Measurements from ENCODE around the gene DNAAF2. TPM values are rescaled to one million over a fixed set of nuclear protein-coding genes. Genes with fewer than 3 reads are reported as not detected.
A peak's percentile ranks its signal among the peaks of the same experiment; 100 is the strongest.
"Not testable (repeated sequence)": the region's sequence is repeated elsewhere in the genome, so short reads cannot be mapped to it uniquely, and the experiment has no call there.

The DNAAF2 gene
- total RNA-seq, 1 donor from 2014 or later = 7.3 TPM

- TF ChIP-seq CTCF (IDR thresholded peaks at IDR 0.05) = peak; percentile 0
- peak; percentile 73 for DNase-seq (ENCODE audit: extremely low spot score, unreplicated experiment)
- Mint-ChIP-seq H3K27me3 (ENCODE audit: unreplicated experiment) (no peaks in the 10 kb centered on the region), H3K9me3 (ENCODE audit: unreplicated experiment) (no peaks in the 10 kb centered on the region), H3K4me3 (ENCODE audit: unreplicated experiment) (peak overlapping the region; percentile 98), H3K27ac (ENCODE audit: unreplicated experiment) (peak overlapping the region; percentile 98), H3K4me1 (ENCODE audit: unreplicated experiment) (peaks cover 51% of the 10 kb centered on the region), H3K36me3 (ENCODE audit: unreplicated experiment) (peaks cover 23% of the 10 kb centered on the region)
These were observed 13.7 kb downstream of the DNAAF2 start for GRCh38 chr14:49621114-49621881.

GRCh38 chr14:49620182-49621113 lies 14.6 kb downstream of the DNAAF2 start, which contains the start of the genes MGAT2 and RPL36AL:
Gene MGAT2, plus strand, starts transcription at chr14:49620799. Its CDS starts 470 bp downstream, at chr14:49621269.
Gene RPL36AL, minus strand, starts transcription at chr14:49620626. Its CDS starts 1,522 bp downstream, at chr14:49619104.
- peak; percentile 51 for TF ChIP-seq CTCF (IDR thresholded peaks at IDR 0.05)
- no peaks in the 10 kb centered on the region for H3K9me3 Mint-ChIP-seq (ENCODE audit: unreplicated experiment)
- H3K27me3 Mint-ChIP-seq (ENCODE audit: unreplicated experiment) = no peaks in the 10 kb centered on the region
- DNase-seq (ENCODE audit: extremely low spot score, unreplicated experiment) = peak; percentile 99
- H3K4me3 Mint-ChIP-seq (ENCODE audit: unreplicated experiment) = peak within 1 kb of the TSS; percentile 98
- peak within 1 kb of the TSS; percentile 98 for H3K27ac Mint-ChIP-seq (ENCODE audit: unreplicated experiment)
- H3K36me3 Mint-ChIP-seq (ENCODE audit: unreplicated experiment) = peaks cover 20% of the 10 kb centered on the region
- H3K4me1 Mint-ChIP-seq (ENCODE audit: unreplicated experiment) = peaks cover 51% of the 10 kb centered on the region

GRCh38 chr14:49619730-49620129 lies 15.3 kb downstream of the DNAAF2 start:
- H3K36me3 Mint-ChIP-seq (ENCODE audit: unreplicated experiment) = peaks cover 17% of the 10 kb centered on the region
- H3K27ac Mint-ChIP-seq (ENCODE audit: unreplicated experiment) = peak overlapping the region; percentile 98
- no peaks in the 10 kb centered on the region for H3K9me3 Mint-ChIP-seq (ENCODE audit: unreplicated experiment)
- DNase-seq (ENCODE audit: extremely low spot score, unreplicated experiment) = no peak
- peak overlapping the region; percentile 98 for H3K4me3 Mint-ChIP-seq (ENCODE audit: unreplicated experiment)
- H3K4me1 Mint-ChIP-seq (ENCODE audit: unreplicated experiment) = peaks cover 48% of the 10 kb centered on the region
- no peak for TF ChIP-seq CTCF (IDR thresholded peaks at IDR 0.05)
- no peaks in the 10 kb centered on the region for H3K27me3 Mint-ChIP-seq (ENCODE audit: unreplicated experiment)

GRCh38 chr14:49619273-49619672 lies 15.8 kb downstream of the DNAAF2 start:
- peak overlapping the region; percentile 98 for H3K4me3 Mint-ChIP-seq (ENCODE audit: unreplicated experiment)
- peak; percentile 48 for DNase-seq (ENCODE audit: extremely low spot score, unreplicated experiment)
- H3K9me3 Mint-ChIP-seq (ENCODE audit: unreplicated experiment); H3K27me3 Mint-ChIP-seq (ENCODE audit: unreplicated experiment): not testable (repeated sequence)
- H3K4me1 Mint-ChIP-seq (ENCODE audit: unreplicated experiment) = peaks cover 46% of the 10 kb centered on the region
- peak overlapping the region; percentile 98 for H3K27ac Mint-ChIP-seq (ENCODE audit: unreplicated experiment)
- H3K36me3 Mint-ChIP-seq (ENCODE audit: unreplicated experiment) = peaks cover 17% of the 10 kb centered on the region

GRCh38 chr14:49617852-49618519 lies 17.1 kb downstream of the DNAAF2 start:
- H3K4me1 Mint-ChIP-seq (ENCODE audit: unreplicated experiment) = peaks cover 33% of the 10 kb centered on the region
- H3K9me3 Mint-ChIP-seq (ENCODE audit: unreplicated experiment) = no peaks in the 10 kb centered on the region
- peaks cover 15% of the 10 kb centered on the region for H3K36me3 Mint-ChIP-seq (ENCODE audit: unreplicated experiment)
- H3K27ac Mint-ChIP-seq (ENCODE audit: unreplicated experiment) = peak overlapping the region; percentile 42
- DNase-seq (ENCODE audit: extremely low spot score, unreplicated experiment) = no peak
- peak overlapping the region; percentile 36 for H3K4me3 Mint-ChIP-seq (ENCODE audit: unreplicated experiment)
- TF ChIP-seq CTCF (IDR thresholded peaks at IDR 0.05) = no peak
- no peaks in the 10 kb centered on the region for H3K27me3 Mint-ChIP-seq (ENCODE audit: unreplicated experiment)

Data from osteocyte (in vitro differentiated cells).